Esophagus squamous epithelium (tissue), 5 donors: Measurements from ENCODE around the gene PPP2R2C. TPM values are rescaled to one million over a fixed set of nuclear protein-coding genes. Genes with fewer than 3 reads are reported as not detected.

Experiments used
- DNase-seq: peaks from one replicate; lab custom pipeline; 2025; lab: John Stamatoyannopoulos, UW
- H3K27ac ChIP-seq, 4 donors: fragments of 200-600 bp; sonication (generic); one replicate each; pipeline ENCODE4 v1.5.1; 2016 to 2019; ENCODE audit warnings: mild to moderate bottlenecking in 1 of 4
- H3K27me3 ChIP-seq, 4 donors: fragments of 200-600 bp; sonication (generic); 1 replicate in 3 of 4; 2 replicates in 1 of 4; pipeline versions ENCODE4 v1.5.1 to v1.6.0; 2017 to 2021; ENCODE audit warnings: antibody characterized with exemption in 1 of 4
- H3K36me3 ChIP-seq, 3 donors: fragments of 200-600 bp; sonication (generic); one replicate each; pipeline ENCODE4 v1.5.1; 2016 to 2019
- H3K4me1 ChIP-seq, 3 donors: fragments of 200-600 bp; sonication (generic); one replicate each; pipeline ENCODE4 v1.5.1; 2017 to 2019
- H3K4me3 ChIP-seq, 4 donors: fragments of 200-600 bp; sonication (generic); 1 replicate in 3 of 4; 2 replicates in 1 of 4; pipeline ENCODE4 v1.5.1; 2016 to 2019; ENCODE audit warnings: mild to moderate bottlenecking in 2 of 4, moderate library complexity in 1 of 4
- H3K9me3 ChIP-seq, 3 donors: fragments of 200-600 bp; sonication (generic); one replicate each; pipeline ENCODE4 v1.5.1; 2016 to 2019
- CTCF ChIP-seq, 6 experiments: fragments of 450-650 bp in 4 of 6; fragments of 200-600 bp in 2 of 6; sonication (generic) in 2 of 6; IDR thresholded peaks; one replicate each; pipeline ENCODE4 v1.5.1; 2016 to 2019; ENCODE audit warnings: antibody characterized with exemption in 6 of 6, mild to moderate bottlenecking in 4 of 6, moderate library complexity in 4 of 6
- POLR2A ChIP-seq, 4 donors: fragments of 450-650 bp; IDR thresholded peaks; one replicate each; pipeline ENCODE4 v1.6.1; 2017; ENCODE audit warnings: antibody characterized with exemption in 4 of 4, mild to moderate bottlenecking in 4 of 4, moderate library complexity in 3 of 4
- WGBS, 2 donors: methylation state at CpG; one replicate each; pipeline ENCODE4 v1.1.5; 2018; 5-methylcytosine and 5-hydroxymethylcytosine counted together
- intact Hi-C: fragments of 100-400 bp; cut with DNase I; formaldehyde crosslinking; loops from one replicate; pipeline ENCODE4 v1.15.0; 2022
- total RNA-seq, 4 donors: library from RNA; depleted of rRNA; stranded (reverse); fragments of >200 nt; gene quantifications; one replicate each; pipeline ENCODE4 v1.1.0, GENCODE V29; 2016
- donor health status: DM: yes; HTN: yes; CAD: no.

The PPP2R2C gene
- total RNA-seq, 4 donors from 2014 or later = 26.9 to 76.3 (median 53.7) TPM

- Histone ChIP-seq H3K36me3 (peaks cover 0 to 13% (median 0%) of the 10 kb centered on the region in 3 donors), H3K4me1 (no peaks in the 10 kb centered on the region), H3K27me3 (peaks cover 0 to 8% (median 0%) of the 10 kb centered on the region in 4 donors), H3K27ac (no peak overlapping the region), H3K9me3 (no peaks in the 10 kb centered on the region), H3K4me3 (no peak overlapping the region)
- WGBS, 2 donors = 72 to 82% methylated on average over 7 to 8 of the region's 8 CpGs
- intact Hi-C loops = no loop called here
- no peak for TF ChIP-seq CTCF (IDR thresholded peaks at IDR 0.05)
- TF ChIP-seq POLR2A (IDR thresholded peaks at IDR 0.05) = no peak
- no peak for DNase-seq
These were observed 109.5 kb downstream of the PPP2R2C start for GRCh38 chr4:6362896-6363295.

- peaks cover 0 to 7% (median 0%) of the 10 kb centered on the region in 4 donors for H3K27me3 ChIP-seq
- H3K4me1 ChIP-seq = no peaks in the 10 kb centered on the region
- H3K9me3 ChIP-seq = no peaks in the 10 kb centered on the region
- no peak overlapping the region for H3K27ac ChIP-seq
- H3K4me3 ChIP-seq = no peak overlapping the region
- 75 to 82% methylated on average over 7 of the region's 7 CpGs for WGBS, 2 donors
- TF ChIP-seq CTCF (IDR thresholded peaks at IDR 0.05) (no peak), POLR2A (IDR thresholded peaks at IDR 0.05) (no peak)
- DNase-seq = no peak
- intact Hi-C loops = no loop called here
- peaks cover 0 to 16% (median 0%) of the 10 kb centered on the region in 3 donors for H3K36me3 ChIP-seq
These were observed 110.0 kb downstream of the PPP2R2C start for GRCh38 chr4:6362243-6362885.

GRCh38 chr4:6361076-6361784, 111.2 kb downstream of the PPP2R2C start:
- no peak overlapping the region for H3K4me3 ChIP-seq
- 59 to 70% methylated on average over 3 to 4 of the region's 4 CpGs for WGBS, 2 donors
- H3K27ac ChIP-seq = no peak overlapping the region
- peaks cover 0 to 20% (median 0%) of the 10 kb centered on the region in 3 donors for H3K36me3 ChIP-seq
- H3K4me1 ChIP-seq = no peaks in the 10 kb centered on the region
- no peaks in the 10 kb centered on the region for H3K9me3 ChIP-seq
- TF ChIP-seq POLR2A (IDR thresholded peaks at IDR 0.05) (no peak), CTCF (IDR thresholded peaks at IDR 0.05) (no peak)
- peaks cover 0 to 7% (median 0%) of the 10 kb centered on the region in 4 donors for H3K27me3 ChIP-seq
- intact Hi-C loops = no loop called here
- DNase-seq = no peak

GRCh38 chr4:6360385-6360784, 112.0 kb downstream of the PPP2R2C start:
- Histone ChIP-seq H3K36me3 (peaks cover 0 to 19% (median 0%) of the 10 kb centered on the region in 3 donors), H3K9me3 (no peaks in the 10 kb centered on the region), H3K4me3 (no peak overlapping the region), H3K27ac (no peak overlapping the region), H3K4me1 (no peaks in the 10 kb centered on the region), H3K27me3 (peaks cover 0 to 7% (median 0%) of the 10 kb centered on the region in 4 donors)
- TF ChIP-seq CTCF (IDR thresholded peaks at IDR 0.05) (no peak), POLR2A (IDR thresholded peaks at IDR 0.05) (no peak)
- 39 to 62% methylated on average over 5 to 9 of the region's 10 CpGs for WGBS, 2 donors
- DNase-seq = no peak
- intact Hi-C loops = no loop called here
